ENCODE measurements around the gene PDIK1L.

PDIK1L gene

DNA sequence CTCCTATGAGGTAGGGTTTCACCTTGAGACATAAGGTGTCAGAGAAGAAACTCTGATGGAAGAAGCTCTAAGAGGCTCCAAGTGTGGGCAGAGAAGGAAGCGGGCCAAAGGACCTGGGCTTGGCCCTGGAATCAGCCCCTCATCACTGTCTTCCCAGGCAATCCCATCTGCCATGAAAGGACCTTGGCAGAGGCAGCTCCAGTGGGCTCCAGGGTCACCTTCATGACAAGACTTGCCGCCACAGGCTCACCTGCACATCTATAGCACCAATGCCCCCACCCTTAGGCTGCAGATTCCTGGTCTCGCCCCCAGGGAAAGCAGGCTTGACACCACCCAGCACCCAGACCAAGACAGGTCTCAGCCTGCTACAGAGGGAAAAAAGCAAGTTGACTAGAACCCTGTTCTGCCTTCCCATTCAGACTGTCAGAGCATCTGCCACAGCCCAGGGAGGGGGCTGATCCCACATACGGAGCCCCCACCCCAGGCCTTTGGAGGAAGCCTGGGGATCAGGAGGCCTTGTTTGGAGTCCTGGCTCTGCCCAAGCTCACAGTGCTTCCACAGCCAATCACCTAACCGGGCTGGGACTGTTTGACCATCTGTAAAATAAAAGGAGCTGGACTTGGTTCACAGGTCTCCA lies 46.8 kb downstream of the PDIK1L start:
- DNase-seq = no peak

DNA sequence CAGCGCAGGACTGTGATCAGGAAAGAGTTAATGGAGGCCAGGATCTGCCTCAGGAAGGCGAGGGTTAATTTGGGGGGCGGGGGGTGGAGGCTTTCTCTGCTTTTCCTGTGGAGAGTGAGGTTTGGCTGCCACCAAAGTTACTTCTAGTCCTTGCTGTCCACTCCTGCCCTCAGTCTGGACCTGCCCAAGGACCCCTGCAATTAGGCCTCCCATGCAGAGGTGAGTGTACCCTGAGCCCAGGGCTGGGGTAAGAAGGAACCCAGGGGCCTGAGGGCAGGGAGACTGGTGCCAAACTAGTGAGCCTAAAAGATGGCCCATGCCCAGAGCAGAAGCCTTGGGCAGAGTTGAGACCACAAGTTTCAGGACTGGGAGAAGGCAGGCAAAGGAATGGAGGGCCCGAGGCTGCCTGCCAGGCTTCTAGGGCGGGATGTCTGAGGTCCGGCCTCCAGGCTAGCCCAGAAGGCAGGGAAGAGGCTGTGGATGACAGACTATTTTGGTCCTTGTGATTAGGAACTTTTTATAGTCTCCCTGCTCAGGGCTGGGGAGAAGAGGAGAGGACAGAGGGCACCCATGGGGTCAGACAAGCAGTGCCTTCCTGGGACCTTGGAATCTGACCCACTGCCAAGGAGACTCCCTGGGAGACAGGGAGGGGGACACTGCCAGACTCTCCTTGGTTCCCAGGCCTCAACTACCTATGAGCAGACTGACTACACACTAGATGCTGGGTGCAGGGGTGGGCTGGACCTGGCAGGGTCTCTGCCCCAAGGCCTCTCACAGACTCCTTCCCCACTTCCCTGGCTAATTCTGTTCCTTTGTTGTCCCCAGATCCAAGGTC lies 47.5 kb downstream of the PDIK1L start, which contains the start of gene FAM110D:
FAM110D (plus strand) TSS at position 172 of the 835 bp plus-strand sequence. CDS start 2,213 bp downstream, outside the sequence.
- no peak for DNase-seq

DNA sequence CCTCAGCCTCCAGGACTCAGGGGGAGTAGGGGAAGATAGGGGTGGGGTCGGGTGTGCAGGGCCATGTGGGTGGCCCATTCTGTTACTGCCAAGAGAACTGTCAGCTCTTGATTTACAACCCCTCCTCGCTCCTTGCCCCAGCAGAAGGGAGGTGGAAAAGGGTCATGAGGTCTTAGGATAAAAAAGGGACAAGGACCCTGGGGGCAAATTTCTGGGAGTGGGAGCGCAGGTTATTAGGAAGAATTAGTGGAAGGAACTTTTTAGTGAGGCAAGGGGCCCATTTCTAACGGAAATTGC lies 48.1 kb downstream of the PDIK1L start:
- DNase-seq = no peak

DNA sequence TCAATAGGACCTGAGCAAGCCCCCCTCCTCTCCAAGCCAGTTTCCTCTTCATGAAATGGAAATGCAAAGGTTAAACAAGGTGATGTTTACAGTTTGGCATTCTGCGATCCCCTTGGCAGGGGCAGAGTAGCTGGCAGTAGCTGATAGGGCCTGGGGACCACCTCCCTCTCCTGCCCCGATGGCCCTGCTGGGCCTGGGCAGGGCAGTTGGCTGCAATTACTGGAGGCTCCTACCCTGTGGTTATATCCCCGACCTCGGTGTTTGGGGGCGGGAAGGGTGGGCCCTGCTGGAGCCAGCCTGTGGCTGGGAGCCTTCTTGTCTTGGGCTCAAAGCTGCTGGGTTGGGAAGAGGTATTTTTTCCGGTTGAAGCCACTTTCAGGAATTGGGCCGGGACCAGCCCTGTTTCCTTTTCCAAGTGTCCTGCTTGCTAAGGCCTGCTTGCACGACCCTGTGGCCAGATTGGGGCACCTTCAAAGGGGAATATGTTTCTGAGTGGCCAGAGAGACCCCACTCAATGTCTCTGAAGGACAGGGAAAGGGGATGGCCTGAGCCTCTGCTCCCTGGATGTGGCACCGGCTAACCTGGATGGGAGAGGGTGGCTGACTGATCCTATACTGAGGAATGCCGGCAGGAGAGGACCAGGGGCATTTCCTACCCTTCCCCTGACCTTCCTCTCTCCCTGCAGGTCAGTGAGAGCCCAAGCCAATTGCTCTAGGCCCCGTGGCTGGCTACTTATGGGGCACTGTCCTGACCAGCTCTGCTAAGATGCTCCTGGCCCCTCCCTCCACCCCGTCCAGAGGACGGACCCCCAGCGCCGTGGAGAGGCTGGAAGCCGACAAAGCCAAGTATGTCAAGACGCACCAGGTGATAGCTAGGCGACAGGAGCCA lies 49.1 kb downstream of the PDIK1L start:
- DNase-seq = no peak

DNA sequence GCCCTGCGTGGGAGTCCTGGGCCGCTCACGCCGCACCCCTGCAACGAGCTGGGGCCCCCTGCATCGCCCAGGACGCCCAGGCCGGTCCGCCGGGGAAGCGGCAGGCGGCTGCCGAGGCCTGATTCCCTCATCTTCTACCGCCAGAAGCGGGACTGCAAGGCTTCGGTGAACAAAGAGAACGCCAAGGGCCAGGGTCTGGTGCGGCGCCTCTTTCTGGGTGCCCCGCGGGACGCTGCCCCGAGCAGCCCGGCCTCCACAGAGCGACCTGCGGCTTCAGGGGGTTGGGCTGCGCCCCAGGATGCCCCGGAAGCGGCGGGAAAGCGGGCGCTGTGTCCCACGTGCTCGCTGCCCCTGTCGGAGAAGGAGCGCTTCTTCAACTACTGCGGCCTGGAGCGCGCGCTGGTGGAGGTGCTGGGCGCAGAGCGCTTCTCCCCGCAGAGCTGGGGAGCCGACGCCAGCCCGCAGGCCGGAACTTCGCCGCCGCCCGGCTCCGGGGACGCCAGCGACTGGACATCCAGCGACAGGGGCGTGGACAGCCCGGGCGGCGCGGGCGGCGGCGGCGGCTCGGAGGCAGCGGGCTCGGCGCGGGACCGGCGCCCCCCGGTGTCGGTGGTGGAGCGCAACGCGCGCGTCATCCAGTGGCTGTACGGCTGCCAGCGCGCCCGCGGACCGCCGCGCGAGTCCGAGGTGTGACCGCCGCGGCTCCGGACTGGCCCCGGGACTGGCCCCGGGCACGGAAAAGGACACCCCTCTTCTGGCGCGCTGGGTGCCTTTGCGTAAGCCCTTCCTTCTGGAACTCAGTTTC lies 50.0 kb downstream of the PDIK1L start:
- DNase-seq = peak; percentile 63

DNA sequence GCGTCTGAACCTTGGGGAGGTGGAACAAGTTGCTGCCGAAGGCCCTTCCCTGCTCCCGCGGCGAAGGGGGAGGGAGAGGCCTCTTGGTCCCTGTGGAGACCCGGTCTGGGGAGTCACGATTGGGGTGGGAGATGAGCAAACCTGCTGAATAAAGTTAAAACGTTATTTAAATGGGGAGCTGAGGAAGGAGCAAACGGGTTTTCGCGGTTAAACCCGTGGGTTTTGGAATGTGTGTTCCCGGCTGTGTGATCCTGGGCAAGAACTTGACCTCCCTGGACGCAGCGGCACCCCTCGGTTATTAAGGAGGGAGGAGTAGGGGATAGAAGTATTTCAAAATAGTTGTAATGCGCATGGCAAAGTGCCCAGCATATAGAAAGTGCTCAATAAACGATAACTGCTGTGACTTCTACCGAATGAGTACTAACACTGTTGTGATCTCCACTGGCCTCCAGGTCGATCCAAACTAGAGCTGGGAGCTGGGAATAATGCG lies 50.6 kb downstream of the PDIK1L start:
- no peak for DNase-seq

DNA sequence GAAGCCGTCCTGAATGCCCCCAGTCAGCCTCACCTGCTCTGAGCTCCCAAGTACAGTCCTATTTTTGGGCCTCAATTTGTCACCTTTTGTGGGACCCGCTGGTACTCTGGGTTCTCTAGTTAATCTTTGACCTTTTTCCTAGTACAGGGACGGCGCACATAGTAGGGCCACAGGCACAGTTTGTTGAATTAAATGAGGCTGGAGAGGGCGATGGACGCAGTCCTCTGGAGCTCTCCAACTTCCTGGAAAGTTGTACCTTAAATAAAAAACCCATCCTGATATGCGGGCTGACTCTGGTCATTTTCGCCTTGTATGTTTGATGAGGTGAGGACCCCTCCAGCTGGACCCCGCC lies 52.0 kb downstream of the PDIK1L start:
- DNase-seq = no peak

DNA sequence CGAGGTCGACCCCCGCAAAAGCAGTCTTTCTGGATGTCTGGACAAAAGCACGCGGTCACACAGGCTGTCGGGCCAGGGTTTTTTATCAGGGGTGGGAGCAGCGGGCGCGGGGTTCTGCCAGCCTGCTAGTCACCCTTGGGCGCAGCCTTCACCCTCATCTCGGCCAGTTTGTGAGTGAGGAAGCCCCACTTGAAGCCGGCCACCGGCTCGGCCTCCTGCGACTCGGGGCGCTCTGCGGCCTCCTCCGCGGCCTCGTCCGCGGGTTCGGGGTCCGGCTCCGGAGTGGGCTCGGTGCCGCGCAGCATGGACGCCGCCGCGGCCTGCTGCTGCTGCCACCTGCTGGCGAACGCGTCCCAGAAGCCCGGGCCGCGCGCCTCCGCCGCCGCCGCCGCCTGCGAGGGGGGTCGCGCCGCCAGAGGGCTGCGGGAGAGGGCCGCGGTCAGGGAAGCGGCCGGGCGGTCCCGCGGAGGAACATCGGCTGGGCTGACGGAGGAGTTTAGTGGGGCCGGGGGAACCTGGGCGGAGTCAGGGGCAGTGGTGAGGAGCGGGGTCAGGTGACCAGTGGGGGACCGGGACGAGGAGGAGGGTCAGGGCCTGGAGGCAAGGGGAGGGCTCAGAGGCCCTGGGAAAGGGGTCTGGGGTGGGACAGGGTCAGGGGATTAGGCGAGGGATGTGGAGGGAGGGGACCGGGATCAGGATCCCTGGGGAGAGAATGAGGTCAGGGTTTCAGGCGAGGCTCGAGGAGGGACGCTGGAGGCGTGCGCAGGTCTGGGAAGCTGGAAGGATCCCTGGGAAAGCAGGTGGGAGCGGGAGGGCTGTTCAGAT lies 52.6 kb downstream of the PDIK1L start:
- DNase-seq = peak; percentile 41

DNA sequence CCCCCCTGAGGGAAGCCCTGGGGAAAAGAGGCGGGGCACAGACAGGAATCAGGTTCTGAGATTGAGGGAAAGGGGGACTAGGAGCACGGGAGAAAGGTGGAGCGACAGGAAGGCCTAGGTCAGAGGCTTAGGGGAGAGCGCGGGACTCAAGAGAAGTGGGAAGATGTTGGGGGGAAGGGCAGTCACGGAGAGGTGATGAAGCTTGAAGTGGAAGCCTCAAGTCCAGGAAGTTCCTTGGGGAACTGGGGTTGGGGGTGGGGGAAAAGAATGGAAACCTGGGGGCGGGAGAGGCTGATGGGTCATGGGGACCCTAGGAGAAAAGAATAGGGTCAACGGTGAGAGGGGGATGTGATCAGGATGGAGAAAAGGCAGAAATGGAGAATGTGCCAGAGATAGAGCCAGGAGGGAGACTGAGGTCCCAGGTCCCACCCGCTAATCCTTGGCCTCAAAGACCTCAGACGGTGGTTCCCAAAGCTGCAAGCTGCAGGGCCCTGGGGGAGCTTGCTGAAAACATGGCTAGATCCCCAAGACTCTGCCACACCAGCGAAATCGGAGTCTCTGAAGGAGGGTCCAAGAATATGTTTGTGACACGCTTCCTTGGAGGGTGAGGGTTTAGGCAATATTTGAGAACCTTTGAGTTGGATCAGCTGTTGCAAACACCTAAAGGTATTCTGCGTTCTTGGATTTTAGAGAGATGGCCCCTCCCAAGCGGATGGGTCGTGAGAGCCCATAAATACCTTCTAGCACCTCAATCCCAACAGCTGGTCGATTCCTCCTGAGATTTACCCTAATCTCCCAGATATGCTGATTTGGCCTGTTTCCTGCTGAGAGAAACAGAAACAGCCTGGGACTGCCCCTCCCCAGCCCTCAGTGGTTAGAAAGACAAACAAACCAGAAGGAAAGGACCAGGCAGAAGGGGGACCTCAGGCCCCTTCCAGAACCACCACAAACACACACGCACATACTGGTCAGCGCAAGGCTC lies 53.5 kb downstream of the PDIK1L start:
- DNase-seq = no peak

DNA sequence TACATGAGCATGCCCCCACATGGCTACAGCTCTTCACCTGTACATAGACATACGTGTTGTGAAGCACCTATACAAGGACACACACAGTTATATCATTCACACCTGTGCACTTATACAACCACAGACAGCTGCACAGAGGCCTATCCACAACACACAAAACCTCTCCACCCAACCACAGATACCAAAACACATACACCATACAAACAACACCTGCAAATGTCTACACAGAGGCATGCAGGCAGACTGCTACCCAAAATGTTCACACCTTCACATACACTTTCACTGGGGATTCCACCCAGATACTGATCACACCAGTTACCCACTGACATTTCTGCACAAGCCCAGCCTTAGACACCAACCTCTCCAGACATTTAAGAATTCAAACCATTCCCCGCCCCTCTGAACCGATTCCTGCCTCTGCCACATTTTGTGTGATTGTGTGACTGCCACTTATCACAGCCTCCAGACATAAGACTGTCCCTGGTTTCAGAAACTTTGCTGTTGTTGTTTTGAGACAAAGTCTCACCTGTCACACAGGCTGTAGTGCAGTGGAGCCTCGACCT lies 55.2 kb downstream of the PDIK1L start:
- DNase-seq = no peak

DNA sequence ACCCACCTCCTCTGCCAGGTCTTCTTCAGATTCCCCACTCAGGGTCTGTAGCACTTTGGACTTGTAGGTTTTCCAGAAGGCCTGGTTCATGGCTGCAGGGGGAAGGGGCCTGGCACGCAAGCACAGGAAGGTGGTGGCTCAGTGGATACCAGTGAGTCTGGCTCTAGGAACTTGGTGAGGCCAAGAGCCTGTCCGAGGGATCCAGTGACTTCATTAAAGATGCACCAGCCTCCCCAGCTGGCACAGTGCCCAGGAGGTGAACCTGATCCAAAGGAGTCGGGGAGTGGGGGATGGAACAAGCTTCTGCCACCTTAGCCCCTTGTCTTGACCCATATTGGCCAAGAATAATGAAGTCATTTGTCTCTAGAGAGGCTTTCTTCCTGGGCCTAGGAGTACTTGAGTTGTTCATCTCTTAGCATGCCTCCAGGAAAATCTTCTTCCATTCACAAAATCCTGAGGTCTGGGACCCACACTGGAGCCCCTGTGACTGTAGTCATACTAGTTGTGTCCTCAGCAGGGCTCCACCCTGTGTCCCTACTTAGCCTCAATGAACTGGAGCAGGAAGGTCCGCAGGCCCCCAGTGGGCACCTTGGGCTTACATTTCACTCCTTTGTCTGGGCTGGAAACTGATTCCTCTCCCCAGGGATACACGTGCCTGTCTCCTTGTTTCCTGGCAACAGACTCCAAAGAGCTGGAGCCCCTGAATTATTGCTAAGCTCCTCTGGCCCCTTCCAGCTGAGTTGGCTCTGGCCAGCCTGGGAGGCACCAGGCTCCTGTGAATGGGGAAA lies 57.0 kb downstream of the PDIK1L start, which contains the start of gene C1orf232:
C1orf232 (minus strand) TSS at position 554 of the 788 bp plus-strand sequence; CDS start at position 90, 464 bp downstream.
- DNase-seq = no peak

DNA sequence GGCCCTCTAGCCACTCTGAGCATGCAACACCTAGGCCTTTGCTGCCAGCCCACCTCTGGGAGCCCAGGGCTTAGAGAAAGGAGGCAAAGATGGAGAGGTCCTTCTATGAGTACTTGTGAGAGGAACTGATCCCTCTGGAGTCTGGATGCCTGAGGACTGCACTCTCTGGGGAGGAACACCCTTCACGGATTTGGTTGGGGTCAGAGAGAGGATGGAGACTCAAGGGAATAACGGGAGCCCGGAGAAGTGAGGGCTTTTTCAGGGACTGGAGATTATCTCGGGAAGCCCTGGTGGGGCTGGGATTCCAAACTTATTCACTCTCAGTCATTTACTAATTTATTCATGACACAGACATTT lies 57.6 kb downstream of the PDIK1L start:
- DNase-seq = no peak

DNA sequence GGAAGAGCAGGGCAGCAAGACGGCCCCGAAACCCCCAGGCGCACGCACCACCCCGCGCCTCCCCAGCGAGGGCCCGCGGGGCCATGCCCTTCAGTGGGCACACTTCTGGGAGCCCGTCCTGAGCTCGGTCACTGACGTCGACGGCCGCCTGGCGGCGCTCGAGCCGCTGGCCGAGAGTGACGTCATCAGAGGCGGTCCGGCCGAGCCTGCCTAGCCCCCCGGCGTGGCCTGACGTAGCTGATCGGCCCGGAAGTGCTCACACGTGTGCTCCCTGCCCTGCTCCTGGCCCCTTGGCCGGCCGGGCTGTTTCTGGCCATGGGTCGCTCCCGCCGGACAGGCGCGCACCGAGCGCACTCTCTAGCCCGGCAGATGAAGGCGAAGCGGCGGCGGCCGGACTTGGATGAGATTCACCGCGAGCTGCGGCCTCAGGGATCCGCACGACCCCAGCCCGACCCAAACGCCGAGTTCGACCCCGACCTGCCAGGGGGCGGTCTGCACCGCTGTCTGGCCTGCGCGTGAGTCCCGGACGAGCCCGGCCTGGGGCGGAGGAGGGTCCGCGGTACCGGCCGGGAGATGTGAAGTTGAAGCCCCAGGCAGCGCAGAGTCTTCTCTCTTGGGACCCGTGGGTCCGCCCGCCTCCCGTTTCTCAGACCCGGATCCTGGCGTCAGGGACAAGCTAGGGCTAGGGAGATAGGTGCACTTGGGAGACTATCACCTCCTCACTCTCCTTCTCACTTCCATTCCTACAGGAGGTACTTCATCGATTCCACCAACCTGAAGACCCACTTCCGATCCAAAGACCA lies 58.2 kb downstream of the PDIK1L start, which contains the start of gene ZNF593:
ZNF593 (plus strand) TSS at position 240 of the 803 bp plus-strand sequence; CDS start at position 316, 76 bp downstream.
- DNase-seq = peak; percentile 92

DNA sequence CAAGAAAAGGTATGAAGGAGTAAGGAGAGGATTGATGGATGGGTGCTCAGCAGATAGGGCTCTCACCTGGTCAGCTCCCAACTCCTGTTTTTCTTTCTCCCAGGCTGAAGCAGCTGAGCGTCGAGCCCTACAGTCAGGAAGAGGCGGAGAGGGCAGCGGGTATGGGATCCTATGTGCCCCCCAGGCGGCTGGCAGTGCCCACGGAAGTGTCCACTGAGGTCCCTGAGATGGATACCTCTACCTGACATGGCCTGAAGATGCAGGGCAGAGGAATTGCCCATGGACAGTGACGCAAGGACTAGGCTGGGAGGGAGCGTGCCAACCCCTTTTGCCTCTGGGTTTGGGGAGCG lies 58.8 kb downstream of the PDIK1L start:
- no peak for DNase-seq

DNA sequence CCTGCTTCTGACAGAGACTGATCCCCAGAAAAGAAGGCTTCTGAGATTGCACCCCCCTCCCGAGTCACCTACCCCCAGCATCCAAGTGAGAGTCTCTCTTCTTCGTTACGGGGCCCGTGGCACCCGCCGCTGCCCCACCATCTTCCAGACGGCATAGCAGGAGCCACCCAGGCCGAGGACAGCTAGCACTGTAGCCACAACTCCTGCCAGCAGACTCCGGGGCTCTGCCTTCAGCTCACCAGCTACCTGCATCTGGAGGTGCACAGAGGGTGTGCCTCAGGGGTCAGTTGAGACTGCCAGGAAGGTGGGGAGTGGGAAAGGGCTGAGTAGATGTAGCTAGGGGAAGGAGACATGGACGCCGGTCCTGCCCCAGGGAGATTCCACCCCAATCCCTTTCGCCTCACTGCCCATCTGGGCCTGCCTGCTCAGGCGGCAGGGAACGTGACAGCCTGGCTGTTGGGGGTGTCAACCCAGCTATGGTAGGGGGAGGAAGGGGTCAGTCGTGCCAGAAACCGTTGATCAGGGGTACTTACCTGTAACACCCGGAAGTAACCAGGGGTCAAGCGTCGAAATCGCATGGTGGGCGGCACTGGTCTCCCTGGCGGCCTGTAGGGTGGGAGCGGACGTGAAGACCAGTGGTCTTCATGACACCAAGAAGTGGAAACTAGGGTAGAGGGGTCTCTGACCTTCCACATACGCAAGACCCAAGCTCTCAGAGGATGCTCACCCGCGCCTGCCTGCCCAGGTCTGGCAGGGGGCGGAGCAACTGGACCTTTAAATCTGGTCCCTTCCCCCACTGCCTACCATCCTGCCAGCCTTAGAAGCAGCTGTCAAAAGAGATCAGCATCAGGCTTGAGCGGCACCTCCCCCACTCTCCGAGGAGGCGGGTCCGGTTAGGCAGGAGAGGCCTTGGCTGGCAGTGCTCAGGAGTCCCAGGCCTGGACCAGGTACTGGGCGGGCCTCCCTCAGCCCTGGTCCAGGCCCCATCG lies 59.8 kb downstream of the PDIK1L start, which contains the start of gene ZNF593OS:
ZNF593OS (minus strand) TSS at position 749 of the 989 bp plus-strand sequence; CDS start at position 578, 171 bp downstream.
- no peak for DNase-seq

All from EL (cell line).